Spleen (tissue), 7 donors: Measurements from ENCODE around the gene ZCCHC10.

ENCODE experiments used
- POLR2A ChIP-seq, 3 donors: fragments of 450-650 bp; IDR thresholded peaks; one replicate each; pipeline ENCODE4 v1.5.1; 2017; ENCODE audit warnings: antibody characterized with exemption in 3 of 3, mild to moderate bottlenecking in 1 of 3
- POLR2AphosphoS5 ChIP-seq, 3 donors: sonication (generic); formaldehyde crosslinking; IDR thresholded peaks; one replicate each; pipeline ENCODE4 v1.5.1; 2017; ENCODE audit warnings: antibody characterized with exemption in 3 of 3
- TF ChIP-seq, protein P1 (sequence below), 11 experiments: fragments of 200-600 bp in 7 of 11; fragments of 450-650 bp in 4 of 11; sonication (generic) in 4 of 11; IDR thresholded peaks in 8 of 11; conservative IDR thresholded peaks in 3 of 11; 1 replicate in 7 of 11; 2 replicates in 4 of 11; pipeline versions ENCODE4 v1.4.0 to v1.8.0; 2016 to 2021; ENCODE audit warnings: antibody characterized with exemption in 11 of 11, inconsistent platforms in 4 of 11, mild to moderate bottlenecking in 1 of 11
- donor health status: DM: no; HTN: no; CAD: no; lungs with moderate emphysema.
- donor health status: DM: no; HTN: no; CAD: no.
- donor health status: DM: no; HTN: no; CAD: no.

DNA sequence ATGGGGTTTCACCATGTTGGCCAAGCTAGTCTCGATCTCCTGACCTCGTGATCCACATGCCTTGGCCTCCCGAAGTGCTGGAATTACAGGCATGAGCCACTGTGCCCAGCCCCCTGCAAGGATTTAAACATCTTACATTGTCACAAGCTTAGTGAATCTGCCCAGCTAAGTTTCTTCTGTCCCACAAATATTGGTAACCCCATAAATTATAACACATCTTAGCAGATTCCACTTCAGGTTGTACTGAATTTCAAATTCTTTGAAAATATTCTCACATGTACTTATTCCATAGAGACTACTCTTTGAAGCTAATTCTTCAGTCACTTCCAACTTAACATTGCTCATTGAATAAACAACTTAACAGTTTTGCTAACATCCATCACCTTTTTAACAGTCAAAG is 49.5 kb downstream of the ZCCHC10 start:
- TF ChIP-seq, protein P1, sequence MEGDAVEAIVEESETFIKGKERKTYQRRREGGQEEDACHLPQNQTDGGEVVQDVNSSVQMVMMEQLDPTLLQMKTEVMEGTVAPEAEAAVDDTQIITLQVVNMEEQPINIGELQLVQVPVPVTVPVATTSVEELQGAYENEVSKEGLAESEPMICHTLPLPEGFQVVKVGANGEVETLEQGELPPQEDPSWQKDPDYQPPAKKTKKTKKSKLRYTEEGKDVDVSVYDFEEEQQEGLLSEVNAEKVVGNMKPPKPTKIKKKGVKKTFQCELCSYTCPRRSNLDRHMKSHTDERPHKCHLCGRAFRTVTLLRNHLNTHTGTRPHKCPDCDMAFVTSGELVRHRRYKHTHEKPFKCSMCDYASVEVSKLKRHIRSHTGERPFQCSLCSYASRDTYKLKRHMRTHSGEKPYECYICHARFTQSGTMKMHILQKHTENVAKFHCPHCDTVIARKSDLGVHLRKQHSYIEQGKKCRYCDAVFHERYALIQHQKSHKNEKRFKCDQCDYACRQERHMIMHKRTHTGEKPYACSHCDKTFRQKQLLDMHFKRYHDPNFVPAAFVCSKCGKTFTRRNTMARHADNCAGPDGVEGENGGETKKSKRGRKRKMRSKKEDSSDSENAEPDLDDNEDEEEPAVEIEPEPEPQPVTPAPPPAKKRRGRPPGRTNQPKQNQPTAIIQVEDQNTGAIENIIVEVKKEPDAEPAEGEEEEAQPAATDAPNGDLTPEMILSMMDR (IDR thresholded peaks at IDR 0.05 in 8 of 11, conservative IDR thresholded peaks at IDR 0.05 in 3 of 11) = no peak
- no peak for TF ChIP-seq POLR2AphosphoS5 (IDR thresholded peaks at IDR 0.05)
- TF ChIP-seq POLR2A (IDR thresholded peaks at IDR 0.05) = no peak
